HL-60 (cell line): ENCODE data around the gene PRELP.

ENCODE experiments used
- DNase-seq, 2 experiments: peaks; one replicate each; pipeline ENCODE4 v3.0.0-alpha.2; 2010 to 2020; ENCODE audit warnings: low read depth in 1 of 2, low spot score in 1 of 2
- H3K27ac ChIP-seq: fragments of 250-450 bp; sonication (Bioruptor Pico); replicated peaks from 2 replicates; pipeline ENCODE4 v1.5.1; 2020; ENCODE audit warnings: mild to moderate bottlenecking, moderate library complexity
- H3K27me3 ChIP-seq: fragments of 250-450 bp; sonication (Bioruptor Pico); 2 replicates; pipeline ENCODE4 v1.5.1; 2021; ENCODE audit warnings: mild to moderate bottlenecking, moderate library complexity; ENCODE audit not compliant: insufficient read depth, poor library complexity, severe bottlenecking
- H3K4me3 ChIP-seq: replicated peaks from 2 replicates; pipeline ENCODE4 v1.5.1; 2011; ENCODE audit warnings: mild to moderate bottlenecking, control low read depth, low read length; ENCODE audit not compliant: insufficient read depth
- GABPA ChIP-seq: IDR thresholded peaks from 2 replicates; pipeline ENCODE4 v1.6.1; 2012; ENCODE audit warnings: low read depth
- POLR2AphosphoS5 ChIP-seq: IDR thresholded peaks from 2 replicates; pipeline ENCODE4 v1.6.1; 2012; ENCODE audit warnings: low read depth
- SPI1 ChIP-seq: IDR thresholded peaks from 2 replicates; pipeline ENCODE4 v1.6.1; 2012; ENCODE audit warnings: low read depth, mild to moderate bottlenecking, borderline replicate concordance
- TF ChIP-seq, protein P1 (sequence below): IDR thresholded peaks from 2 replicates; pipeline ENCODE4 v1.6.1; 2012; ENCODE audit warnings: low read depth; ENCODE audit not compliant: insufficient replicate concordance
- TF ChIP-seq, protein P2 (sequence below): IDR thresholded peaks from one replicate; pipeline ENCODE4 v1.5.1; 2011; ENCODE audit warnings: low read length, control low read depth, inconsistent platforms; ENCODE audit not compliant: insufficient read depth

Gene PRELP

DNA sequence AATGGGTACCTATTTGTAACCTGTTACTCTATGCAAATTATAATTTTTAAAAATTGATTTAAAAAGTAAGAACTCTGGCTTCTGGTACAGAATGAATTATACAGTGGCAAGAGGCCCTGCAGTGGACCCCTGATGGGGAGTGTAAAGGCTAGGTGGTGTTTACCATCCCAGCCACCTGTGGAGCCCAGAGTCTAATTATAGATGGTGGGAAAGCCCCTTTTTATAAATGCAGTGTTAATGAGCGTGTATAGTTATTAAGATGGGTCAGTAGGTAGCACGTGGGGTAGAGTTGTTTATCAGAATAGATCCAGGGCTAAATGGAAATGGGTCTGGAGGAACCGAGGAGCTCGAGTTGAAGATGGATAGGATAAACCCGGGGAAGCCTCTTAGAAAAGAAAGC lies 13.9 kb upstream of the PRELP start:
- Histone ChIP-seq H3K27me3 (peaks cover 3% of the 10 kb centered on the region), H3K4me3 (no peak overlapping the region), H3K27ac (no peak overlapping the region)
- TF ChIP-seq SPI1 (no peak), POLR2AphosphoS5 (no peak), GABPA (no peak)
- TF ChIP-seq, protein P1, sequence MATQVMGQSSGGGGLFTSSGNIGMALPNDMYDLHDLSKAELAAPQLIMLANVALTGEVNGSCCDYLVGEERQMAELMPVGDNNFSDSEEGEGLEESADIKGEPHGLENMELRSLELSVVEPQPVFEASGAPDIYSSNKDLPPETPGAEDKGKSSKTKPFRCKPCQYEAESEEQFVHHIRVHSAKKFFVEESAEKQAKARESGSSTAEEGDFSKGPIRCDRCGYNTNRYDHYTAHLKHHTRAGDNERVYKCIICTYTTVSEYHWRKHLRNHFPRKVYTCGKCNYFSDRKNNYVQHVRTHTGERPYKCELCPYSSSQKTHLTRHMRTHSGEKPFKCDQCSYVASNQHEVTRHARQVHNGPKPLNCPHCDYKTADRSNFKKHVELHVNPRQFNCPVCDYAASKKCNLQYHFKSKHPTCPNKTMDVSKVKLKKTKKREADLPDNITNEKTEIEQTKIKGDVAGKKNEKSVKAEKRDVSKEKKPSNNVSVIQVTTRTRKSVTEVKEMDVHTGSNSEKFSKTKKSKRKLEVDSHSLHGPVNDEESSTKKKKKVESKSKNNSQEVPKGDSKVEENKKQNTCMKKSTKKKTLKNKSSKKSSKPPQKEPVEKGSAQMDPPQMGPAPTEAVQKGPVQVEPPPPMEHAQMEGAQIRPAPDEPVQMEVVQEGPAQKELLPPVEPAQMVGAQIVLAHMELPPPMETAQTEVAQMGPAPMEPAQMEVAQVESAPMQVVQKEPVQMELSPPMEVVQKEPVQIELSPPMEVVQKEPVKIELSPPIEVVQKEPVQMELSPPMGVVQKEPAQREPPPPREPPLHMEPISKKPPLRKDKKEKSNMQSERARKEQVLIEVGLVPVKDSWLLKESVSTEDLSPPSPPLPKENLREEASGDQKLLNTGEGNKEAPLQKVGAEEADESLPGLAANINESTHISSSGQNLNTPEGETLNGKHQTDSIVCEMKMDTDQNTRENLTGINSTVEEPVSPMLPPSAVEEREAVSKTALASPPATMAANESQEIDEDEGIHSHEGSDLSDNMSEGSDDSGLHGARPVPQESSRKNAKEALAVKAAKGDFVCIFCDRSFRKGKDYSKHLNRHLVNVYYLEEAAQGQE = no peak
- TF ChIP-seq, protein P2, sequence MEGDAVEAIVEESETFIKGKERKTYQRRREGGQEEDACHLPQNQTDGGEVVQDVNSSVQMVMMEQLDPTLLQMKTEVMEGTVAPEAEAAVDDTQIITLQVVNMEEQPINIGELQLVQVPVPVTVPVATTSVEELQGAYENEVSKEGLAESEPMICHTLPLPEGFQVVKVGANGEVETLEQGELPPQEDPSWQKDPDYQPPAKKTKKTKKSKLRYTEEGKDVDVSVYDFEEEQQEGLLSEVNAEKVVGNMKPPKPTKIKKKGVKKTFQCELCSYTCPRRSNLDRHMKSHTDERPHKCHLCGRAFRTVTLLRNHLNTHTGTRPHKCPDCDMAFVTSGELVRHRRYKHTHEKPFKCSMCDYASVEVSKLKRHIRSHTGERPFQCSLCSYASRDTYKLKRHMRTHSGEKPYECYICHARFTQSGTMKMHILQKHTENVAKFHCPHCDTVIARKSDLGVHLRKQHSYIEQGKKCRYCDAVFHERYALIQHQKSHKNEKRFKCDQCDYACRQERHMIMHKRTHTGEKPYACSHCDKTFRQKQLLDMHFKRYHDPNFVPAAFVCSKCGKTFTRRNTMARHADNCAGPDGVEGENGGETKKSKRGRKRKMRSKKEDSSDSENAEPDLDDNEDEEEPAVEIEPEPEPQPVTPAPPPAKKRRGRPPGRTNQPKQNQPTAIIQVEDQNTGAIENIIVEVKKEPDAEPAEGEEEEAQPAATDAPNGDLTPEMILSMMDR = no peak
- no peak for DNase-seq

DNA sequence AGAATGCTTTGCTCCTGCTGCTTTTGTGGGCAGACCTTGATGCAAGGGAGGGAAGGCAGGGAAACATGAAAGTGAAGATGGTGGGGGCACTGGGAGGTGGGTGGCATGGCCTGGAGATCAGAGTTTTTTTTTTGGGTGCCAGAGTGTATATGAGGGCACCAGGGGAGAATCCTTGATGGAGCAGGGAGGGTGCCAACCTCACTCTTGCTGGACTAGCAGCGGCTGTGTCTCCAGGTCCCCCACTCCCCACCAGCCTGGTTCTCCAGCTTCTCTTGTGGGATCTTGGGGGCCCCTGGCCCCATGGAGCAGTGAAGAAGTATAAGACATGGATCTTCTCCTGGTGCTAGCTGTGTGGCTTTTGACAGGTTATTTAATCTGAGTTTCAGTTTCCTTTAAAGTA lies 13.5 kb upstream of the PRELP start:
- no peak for DNase-seq
- peaks cover 3% of the 10 kb centered on the region for H3K27me3 ChIP-seq
- no peak for TF ChIP-seq GABPA
- no peak overlapping the region for H3K27ac ChIP-seq
- H3K4me3 ChIP-seq = no peak overlapping the region

DNA sequence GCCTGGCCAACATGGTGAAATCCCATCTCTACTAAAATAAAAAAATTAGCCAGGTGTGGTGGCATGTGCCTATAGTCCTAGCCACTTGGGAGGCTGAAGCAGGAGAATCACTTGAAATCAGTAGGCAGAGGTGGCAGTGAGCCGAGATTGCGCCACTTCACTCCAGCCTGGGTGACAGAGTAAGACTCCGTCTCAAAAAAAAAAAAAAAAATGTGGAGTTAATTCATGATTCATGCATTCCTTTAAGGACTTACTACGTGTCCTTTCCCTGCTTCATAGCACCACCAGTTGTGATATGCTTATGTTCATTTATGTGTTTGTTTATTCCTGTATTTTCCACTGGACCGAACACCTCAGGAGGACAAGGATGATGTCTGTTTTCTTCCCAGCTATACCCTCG lies 12.7 kb upstream of the PRELP start:
- Histone ChIP-seq H3K4me3 (no peak overlapping the region), H3K27ac (no peak overlapping the region), H3K27me3 (peaks cover 3% of the 10 kb centered on the region)
- DNase-seq = no peak
- TF ChIP-seq GABPA = no peak
- TF ChIP-seq, protein P2 = no peak
- no peak for TF ChIP-seq SPI1
- no peak for TF ChIP-seq POLR2AphosphoS5
- TF ChIP-seq, protein P1 = no peak

DNA sequence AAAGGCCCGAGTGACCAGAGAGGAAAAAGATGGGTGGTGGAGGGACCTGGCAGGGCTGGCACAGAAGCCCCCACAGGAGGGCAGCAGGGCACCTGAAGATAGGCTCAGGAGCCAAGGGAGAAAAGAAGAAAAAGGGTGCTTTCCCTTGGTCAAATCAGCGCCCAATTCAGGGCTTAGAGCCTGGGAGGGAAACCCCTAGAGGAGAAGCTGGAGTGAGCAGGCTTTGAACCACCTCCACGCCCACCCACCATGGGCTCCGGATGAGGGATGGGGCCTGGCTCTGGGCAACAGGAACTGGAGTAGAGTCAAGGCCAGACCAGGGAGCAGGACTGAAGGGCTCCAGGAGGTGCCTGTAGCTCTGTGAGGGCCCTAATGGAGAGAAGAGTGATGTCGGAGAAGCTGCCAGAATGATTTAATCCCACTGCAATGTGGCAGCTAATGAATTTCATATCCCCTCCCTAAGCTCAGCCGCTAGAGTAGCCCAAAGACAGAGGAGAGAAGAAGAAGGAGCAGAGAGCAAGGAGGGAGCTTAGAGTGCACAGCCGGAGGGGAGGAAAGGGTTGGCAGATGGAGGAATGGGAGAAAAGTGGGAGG lies 12.0 kb upstream of the PRELP start:
- H3K4me3 ChIP-seq = no peak overlapping the region
- TF ChIP-seq, protein P1 = no peak
- TF ChIP-seq, protein P2 = no peak
- no peak for TF ChIP-seq POLR2AphosphoS5
- no peak for TF ChIP-seq GABPA
- no peak for DNase-seq
- H3K27me3 ChIP-seq = no peaks in the 10 kb centered on the region
- H3K27ac ChIP-seq = no peak overlapping the region
